Muscle of back (tissue), 11 donors: ENCODE results near the gene QRICH2. TPM values are rescaled to one million over a fixed set of nuclear protein-coding genes. Genes with fewer than 3 reads are reported as not detected.
A peak's percentile ranks its signal among the peaks of the same experiment; 100 is the strongest.

Experiments
- DNase-seq, 3 donors: peaks; one replicate each; pipeline versions ENCODE4 v3.0.0 to v3.0.0-alpha.2; 2013
- polyA plus RNA-seq, 10 donors: library from polyadenylated mRNA; unstranded; fragments of 120-200 nt; gene quantifications; one replicate each; pipeline ENCODE4 v1.2.1, GENCODE V29; 2013; ENCODE audit not compliant: insufficient read length in 10 of 10

The QRICH2 gene
- polyA plus RNA-seq, 10 donors = 2.1 to 4.7 (median 3.4) TPM

GRCh38 chr17:76279742-76280287 lies 28.3 kb downstream of the QRICH2 start:
- DNase-seq = no peak

- DNase-seq = peak; percentile 73 to 92 (median 87)
Observed at GRCh38 chr17:76278952-76279741, 28.9 kb downstream of the QRICH2 start.

- DNase-seq = no peak
Observed at GRCh38 chr17:76278268-76278908, 29.7 kb downstream of the QRICH2 start.

GRCh38 chr17:76277300-76278267 lies 30.5 kb downstream of the QRICH2 start:
- no peak for DNase-seq

- DNase-seq = no peak
Observed at GRCh38 chr17:76276461-76277299, 31.4 kb downstream of the QRICH2 start.

- DNase-seq = no peak
Observed at GRCh38 chr17:76276069-76276431, 32.0 kb downstream of the QRICH2 start.

- DNase-seq = no peak
Observed at GRCh38 chr17:76275382-76276068, 32.6 kb downstream of the QRICH2 start.

GRCh38 chr17:76274112-76274956 lies 33.7 kb downstream of the QRICH2 start:
- DNase-seq = no peak

- no peak for DNase-seq
Observed at GRCh38 chr17:76273445-76274111, 34.5 kb downstream of the QRICH2 start.

GRCh38 chr17:76272541-76273444 lies 35.3 kb downstream of the QRICH2 start:
- peak in 1 of 3 donors; percentile 63 for DNase-seq

- peak in 1 of 3 donors; percentile 67 for DNase-seq
Observed at GRCh38 chr17:76271669-76272540, 36.2 kb downstream of the QRICH2 start.

GRCh38 chr17:76270770-76271668 lies 37.1 kb downstream of the QRICH2 start:
- peak in 1 of 3 donors; percentile 30 for DNase-seq

- no peak for DNase-seq
Observed at GRCh38 chr17:76270127-76270592, 37.9 kb downstream of the QRICH2 start.

- no peak for DNase-seq
Observed at GRCh38 chr17:76268991-76269981, 38.8 kb downstream of the QRICH2 start.
